Peyer's patch (tissue), 4 donors: Measurements from ENCODE around the gene BLMH. TPM values are rescaled to one million over a fixed set of nuclear protein-coding genes. Genes with fewer than 3 reads are reported as not detected.

ENCODE experiments used
- DNase-seq, 3 donors: peaks; one replicate each; pipeline ENCODE4 v3.0.0-alpha.2; 2017 to 2019
- H3K27ac ChIP-seq, 4 donors: fragments of 200-600 bp; sonication (generic); one replicate each; pipeline ENCODE4 v1.5.1; 2016 to 2019
- H3K27me3 ChIP-seq, 2 donors: fragments of 200-600 bp; sonication (generic); one replicate each; pipeline ENCODE4 v1.5.1; 2019
- H3K36me3 ChIP-seq, 3 donors: fragments of 200-600 bp; sonication (generic); one replicate each; pipeline ENCODE4 v1.5.1; 2016 to 2019
- H3K4me1 ChIP-seq, 4 donors: fragments of 200-600 bp; sonication (generic); one replicate each; pipeline ENCODE4 v1.5.1; 2016 to 2019
- H3K4me3 ChIP-seq, 4 donors: fragments of 200-600 bp; sonication (generic); 1 replicate in 3 of 4; 2 replicates in 1 of 4; pipeline ENCODE4 v1.5.1; 2016 to 2019; ENCODE audit warnings: mild to moderate bottlenecking in 1 of 4
- H3K9me3 ChIP-seq, 4 donors: fragments of 200-600 bp; sonication (generic); one replicate each; pipeline ENCODE4 v1.5.1; 2016 to 2019; ENCODE audit warnings: mild to moderate bottlenecking in 1 of 4
- CTCF ChIP-seq, 6 experiments: fragments of 450-650 bp in 4 of 6; fragments of 200-600 bp in 2 of 6; sonication (generic) in 1 of 6; IDR thresholded peaks; one replicate each; pipeline ENCODE4 v1.5.1; 2017 to 2019; ENCODE audit warnings: antibody characterized with exemption in 6 of 6, mild to moderate bottlenecking in 3 of 6, moderate library complexity in 1 of 6
- POLR2A ChIP-seq, 2 donors: fragments of 450-650 bp; IDR thresholded peaks; one replicate each; pipeline ENCODE4 v1.5.1; 2017; ENCODE audit warnings: antibody characterized with exemption in 2 of 2, mild to moderate bottlenecking in 2 of 2, moderate library complexity in 2 of 2
- total RNA-seq, 4 donors: library from RNA; depleted of rRNA; stranded (reverse); fragments of >200 nt; gene quantifications; one replicate each; pipeline ENCODE4 v1.1.0, GENCODE V29; 2016

Gene BLMH
- total RNA-seq, 4 donors from 2014 or later = 19.4 to 49.5 (median 31.3) TPM

- TF ChIP-seq CTCF (IDR thresholded peaks at IDR 0.05) (no peak), POLR2A (IDR thresholded peaks at IDR 0.05) (no peak)
- Histone ChIP-seq H3K27me3 (no peaks in the 10 kb centered on the region), H3K9me3 (no peaks in the 10 kb centered on the region), H3K4me1 (peaks cover 0 to 8% (median 0%) of the 10 kb centered on the region in 4 donors), H3K36me3 (peaks cover 0 to 12% (median 0%) of the 10 kb centered on the region in 3 donors), H3K27ac (no peak overlapping the region), H3K4me3 (no peak overlapping the region)
- DNase-seq = no peak
These were observed 72.9 kb downstream of the BLMH start for GRCh38 chr17:30218799-30219198.

- H3K9me3 ChIP-seq = no peaks in the 10 kb centered on the region
- no peak overlapping the region for H3K4me3 ChIP-seq
- no peak overlapping the region for H3K27ac ChIP-seq
- no peak for TF ChIP-seq CTCF (IDR thresholded peaks at IDR 0.05)
- no peak for TF ChIP-seq POLR2A (IDR thresholded peaks at IDR 0.05)
- H3K27me3 ChIP-seq = no peaks in the 10 kb centered on the region
- peaks cover 0 to 12% (median 0%) of the 10 kb centered on the region in 3 donors for H3K36me3 ChIP-seq
- no peak for DNase-seq
- no peaks in the 10 kb centered on the region for H3K4me1 ChIP-seq
These were observed 73.9 kb downstream of the BLMH start for GRCh38 chr17:30217746-30218245.

- no peak overlapping the region for H3K4me3 ChIP-seq
- no peak for DNase-seq
- peaks cover 0 to 12% (median 0%) of the 10 kb centered on the region in 3 donors for H3K36me3 ChIP-seq
- TF ChIP-seq CTCF (IDR thresholded peaks at IDR 0.05) (no peak), POLR2A (IDR thresholded peaks at IDR 0.05) (no peak)
- H3K4me1 ChIP-seq = no peaks in the 10 kb centered on the region
- no peaks in the 10 kb centered on the region for H3K9me3 ChIP-seq
- H3K27ac ChIP-seq = no peak overlapping the region
- H3K27me3 ChIP-seq = no peaks in the 10 kb centered on the region
These were observed 74.7 kb downstream of the BLMH start for GRCh38 chr17:30217054-30217453.

- DNase-seq = no peak
- TF ChIP-seq CTCF (IDR thresholded peaks at IDR 0.05) = no peak
- no peak for TF ChIP-seq POLR2A (IDR thresholded peaks at IDR 0.05)
- Histone ChIP-seq H3K9me3 (no peaks in the 10 kb centered on the region), H3K4me1 (no peaks in the 10 kb centered on the region), H3K27me3 (no peaks in the 10 kb centered on the region), H3K4me3 (no peak overlapping the region), H3K27ac (no peak overlapping the region), H3K36me3 (peaks cover 0 to 25% (median 0%) of the 10 kb centered on the region in 3 donors)
These were observed 79.0 kb downstream of the BLMH start for GRCh38 chr17:30212750-30213149.

GRCh38 chr17:30211371-30211770, 80.4 kb downstream of the BLMH start:
- TF ChIP-seq POLR2A (IDR thresholded peaks at IDR 0.05) = no peak
- TF ChIP-seq CTCF (IDR thresholded peaks at IDR 0.05) = no peak
- no peak for DNase-seq

GRCh38 chr17:30210901-30211300, 80.8 kb downstream of the BLMH start:
- Histone ChIP-seq H3K4me3 (no peak overlapping the region), H3K36me3 (peaks cover 0 to 24% (median 0%) of the 10 kb centered on the region in 3 donors), H3K4me1 (no peaks in the 10 kb centered on the region), H3K27ac (no peak overlapping the region), H3K27me3 (no peaks in the 10 kb centered on the region), H3K9me3 (no peaks in the 10 kb centered on the region)
- DNase-seq = no peak
- TF ChIP-seq POLR2A (IDR thresholded peaks at IDR 0.05) = no peak
- no peak for TF ChIP-seq CTCF (IDR thresholded peaks at IDR 0.05)

More at GRCh38 chr17:30211371-30211770, 80.4 kb downstream of the BLMH start:
- Histone ChIP-seq H3K4me3 (no peak overlapping the region), H3K9me3 (no peaks in the 10 kb centered on the region), H3K4me1 (no peaks in the 10 kb centered on the region), H3K27ac (no peak overlapping the region), H3K36me3 (peaks cover 0 to 28% (median 0%) of the 10 kb centered on the region in 3 donors), H3K27me3 (no peaks in the 10 kb centered on the region)
